DMS114 treated with DMSO at 0.1 percent for 48 hours (cell line): ENCODE data around the gene TAT.
"Not testable (repeated sequence)": the region's sequence is repeated elsewhere in the genome, so short reads cannot be mapped to it uniquely, and the experiment has no call there.

Source experiments
- DNase-seq: peaks from one replicate; lab custom pipeline; 2025; ENCODE audit not compliant: unreplicated experiment; lab: John Stamatoyannopoulos, UW

TAT gene

GRCh38 chr16:71585318-71585703, 8.4 kb upstream of the TAT start:
- DNase-seq = no peak

- DNase-seq = no peak
These were observed 7.8 kb upstream of the TAT start for GRCh38 chr16:71584543-71585317.

GRCh38 chr16:71582553-71582848, 5.6 kb upstream of the TAT start:
- not testable (repeated sequence) for DNase-seq

- no peak for DNase-seq
These were observed 2.2 kb downstream of the TAT start for GRCh38 chr16:71574702-71575101.

- no peak for DNase-seq
These were observed 3.4 kb downstream of the TAT start for GRCh38 chr16:71573387-71574094.

GRCh38 chr16:71572497-71573116, 4.3 kb downstream of the TAT start:
- DNase-seq = no peak

GRCh38 chr16:71570144-71570543, 6.7 kb downstream of the TAT start:
- no peak for DNase-seq

GRCh38 chr16:71569621-71570020, 7.3 kb downstream of the TAT start:
- no peak for DNase-seq

GRCh38 chr16:71568551-71568950, 8.3 kb downstream of the TAT start:
- no peak for DNase-seq

- no peak for DNase-seq
These were observed 9.0 kb downstream of the TAT start for GRCh38 chr16:71567931-71568330.

- no peak for DNase-seq
These were observed 10.8 kb downstream of the TAT start for GRCh38 chr16:71565812-71566700.

- DNase-seq = no peak
These were observed 12.4 kb downstream of the TAT start for GRCh38 chr16:71564335-71564967.

GRCh38 chr16:71562552-71562951, 14.3 kb downstream of the TAT start:
- no peak for DNase-seq

- not testable (repeated sequence) for DNase-seq
These were observed 15.0 kb downstream of the TAT start for GRCh38 chr16:71561886-71562285.

- no peak for DNase-seq
These were observed 17.0 kb downstream of the TAT start for GRCh38 chr16:71559855-71560254.

- DNase-seq = no peak
These were observed 18.8 kb downstream of the TAT start for GRCh38 chr16:71557954-71558582.

- no peak for DNase-seq
These were observed 19.6 kb downstream of the TAT start for GRCh38 chr16:71557299-71557698.

- no peak for DNase-seq
These were observed 21.5 kb downstream of the TAT start for GRCh38 chr16:71555230-71555891.

GRCh38 chr16:71552698-71553503, 24.0 kb downstream of the TAT start:
- DNase-seq = no peak
